ENCODE data around the gene OR2C1.

Gene OR2C1

DNA sequence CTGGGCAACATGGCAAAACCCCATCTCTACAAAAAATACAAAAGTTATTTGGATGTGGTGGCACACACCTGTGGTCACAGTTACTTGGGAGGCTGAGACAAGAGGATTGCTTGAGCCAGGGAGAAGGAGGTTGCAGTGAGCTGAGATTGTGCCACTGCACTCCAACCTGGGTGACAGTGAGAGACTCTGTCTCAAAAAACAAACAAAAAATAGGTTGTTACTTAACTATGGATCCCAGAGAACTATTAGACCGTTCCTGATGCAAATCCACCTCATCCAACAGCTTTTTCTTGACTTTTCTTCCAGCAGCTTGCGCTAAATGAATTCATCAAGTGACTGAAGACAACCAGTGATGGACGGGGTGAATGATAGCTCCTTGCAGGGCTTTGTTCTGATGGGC is at the start of gene OR2C1:
Gene OR2C1 (plus strand): TSS at position 301 of the 400 bp plus-strand sequence. CDS start 52 bp downstream, at position 353.
- TF ChIP-seq, protein P1, sequence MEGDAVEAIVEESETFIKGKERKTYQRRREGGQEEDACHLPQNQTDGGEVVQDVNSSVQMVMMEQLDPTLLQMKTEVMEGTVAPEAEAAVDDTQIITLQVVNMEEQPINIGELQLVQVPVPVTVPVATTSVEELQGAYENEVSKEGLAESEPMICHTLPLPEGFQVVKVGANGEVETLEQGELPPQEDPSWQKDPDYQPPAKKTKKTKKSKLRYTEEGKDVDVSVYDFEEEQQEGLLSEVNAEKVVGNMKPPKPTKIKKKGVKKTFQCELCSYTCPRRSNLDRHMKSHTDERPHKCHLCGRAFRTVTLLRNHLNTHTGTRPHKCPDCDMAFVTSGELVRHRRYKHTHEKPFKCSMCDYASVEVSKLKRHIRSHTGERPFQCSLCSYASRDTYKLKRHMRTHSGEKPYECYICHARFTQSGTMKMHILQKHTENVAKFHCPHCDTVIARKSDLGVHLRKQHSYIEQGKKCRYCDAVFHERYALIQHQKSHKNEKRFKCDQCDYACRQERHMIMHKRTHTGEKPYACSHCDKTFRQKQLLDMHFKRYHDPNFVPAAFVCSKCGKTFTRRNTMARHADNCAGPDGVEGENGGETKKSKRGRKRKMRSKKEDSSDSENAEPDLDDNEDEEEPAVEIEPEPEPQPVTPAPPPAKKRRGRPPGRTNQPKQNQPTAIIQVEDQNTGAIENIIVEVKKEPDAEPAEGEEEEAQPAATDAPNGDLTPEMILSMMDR (IDR thresholded peaks at IDR 0.05; ENCODE audit: extremely low read depth, insufficient read depth, missing control alignments): no peak
- no peak for DNase-seq (ENCODE audit: low spot score)
- in situ Hi-C loops (cut with MboI; ENCODE audit: low pct_unique_long_range_greater_than_20kb, low sequenced_read_pairs, unreplicated experiment): no loop called here

DNA sequence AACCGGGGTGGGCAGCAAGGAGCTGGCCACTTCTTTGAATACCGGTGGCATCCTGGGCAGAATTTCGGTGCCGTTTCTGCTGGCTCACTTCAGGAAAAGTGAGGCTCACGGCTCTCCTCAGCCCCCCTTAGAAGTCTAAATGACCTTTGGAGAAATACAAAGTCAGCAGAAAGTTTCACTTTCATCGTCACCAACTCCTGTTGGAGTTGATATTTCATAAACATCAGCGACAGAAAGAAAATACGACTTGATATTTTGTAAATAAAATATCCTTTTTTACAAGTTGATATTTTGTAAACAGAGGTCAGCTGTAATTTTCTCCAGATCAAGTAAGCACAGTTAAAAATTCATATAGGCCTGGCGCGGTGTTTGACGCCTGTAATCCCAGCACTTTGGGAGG is 49.6 kb upstream of the OR2C1 start:
- in situ Hi-C loops (cut with MboI; ENCODE audit: low pct_unique_long_range_greater_than_20kb, low sequenced_read_pairs, unreplicated experiment): no loop called here
- DNase-seq (ENCODE audit: low spot score): no peak
- TF ChIP-seq, protein P1 (IDR thresholded peaks at IDR 0.05; ENCODE audit: extremely low read depth, insufficient read depth, missing control alignments): no peak

DNA sequence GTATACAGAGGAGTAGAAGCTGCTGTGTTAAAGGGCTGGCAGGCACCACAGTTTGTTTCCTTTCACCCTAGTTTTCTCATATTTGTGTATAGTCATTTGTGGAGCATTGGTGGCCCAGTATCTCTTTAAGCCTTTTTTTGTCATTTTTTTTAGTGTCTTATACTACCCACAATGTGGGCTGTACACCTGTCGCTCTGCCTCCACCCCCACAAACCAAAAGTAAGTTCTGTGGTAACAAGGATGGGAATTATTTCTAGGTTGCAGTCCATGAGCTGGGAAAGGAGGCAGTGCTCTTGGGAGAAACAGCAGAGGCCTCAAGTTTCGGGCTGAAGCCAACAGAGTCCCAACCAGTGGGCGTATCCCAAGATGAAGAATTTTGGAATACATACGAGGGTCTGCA is 44.2 kb upstream of the OR2C1 start:
- no peak for DNase-seq (ENCODE audit: low spot score)
- in situ Hi-C loops (cut with MboI; ENCODE audit: low pct_unique_long_range_greater_than_20kb, low sequenced_read_pairs, unreplicated experiment): no loop called here
- TF ChIP-seq, protein P1 (IDR thresholded peaks at IDR 0.05; ENCODE audit: extremely low read depth, insufficient read depth, missing control alignments): no peak

DNA sequence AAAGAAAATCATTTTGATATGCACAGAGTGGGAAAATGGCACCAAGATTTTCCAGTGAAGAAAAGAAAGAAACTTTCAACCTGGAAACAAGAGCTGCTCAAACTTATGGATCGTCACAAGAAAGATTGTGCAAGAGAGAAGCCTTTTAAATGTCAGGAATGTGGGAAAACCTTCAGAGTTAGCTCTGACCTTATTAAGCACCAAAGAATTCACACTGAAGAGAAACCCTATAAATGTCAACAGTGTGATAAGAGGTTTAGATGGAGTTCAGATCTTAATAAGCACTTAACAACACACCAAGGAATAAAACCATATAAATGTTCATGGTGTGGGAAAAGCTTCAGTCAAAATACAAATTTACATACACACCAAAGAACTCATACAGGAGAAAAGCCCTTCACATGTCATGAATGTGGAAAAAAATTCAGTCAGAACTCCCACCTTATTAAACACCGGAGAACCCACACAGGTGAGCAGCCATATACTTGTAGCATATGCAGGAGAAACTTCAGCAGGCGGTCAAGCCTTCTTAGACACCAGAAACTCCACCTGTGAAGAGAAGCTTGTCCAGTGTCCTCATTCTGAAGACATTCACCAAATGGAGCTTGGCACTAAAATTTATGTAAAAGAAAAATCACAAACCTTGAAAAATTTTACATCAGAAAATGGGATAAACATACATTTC is 38.2 kb upstream of the OR2C1 start:
- DNase-seq (ENCODE audit: low spot score): no peak
- TF ChIP-seq, protein P1 (IDR thresholded peaks at IDR 0.05; ENCODE audit: extremely low read depth, insufficient read depth, missing control alignments): no peak
- in situ Hi-C loops (cut with MboI; ENCODE audit: low pct_unique_long_range_greater_than_20kb, low sequenced_read_pairs, unreplicated experiment): no loop called here

DNA sequence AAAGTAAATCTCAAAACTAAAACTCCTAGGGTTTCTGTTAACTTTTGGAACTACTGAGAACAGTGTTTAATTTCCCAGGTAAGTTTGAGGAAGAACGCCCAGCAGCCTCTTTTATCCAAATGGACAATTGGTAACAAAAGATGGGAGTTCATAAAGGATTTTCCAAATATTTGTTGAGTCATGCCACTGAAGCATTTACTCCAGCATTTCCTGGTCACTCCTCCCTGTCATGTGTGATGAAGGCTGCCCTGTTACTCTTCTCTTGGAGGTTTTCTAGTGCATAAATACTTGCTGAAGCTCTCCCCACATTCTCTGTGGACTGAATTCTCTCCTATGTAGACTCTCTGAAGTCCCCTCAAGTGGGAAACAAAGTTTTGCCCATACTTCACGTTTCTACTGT is 33.9 kb upstream of the OR2C1 start:
- in situ Hi-C loops (cut with MboI; ENCODE audit: low pct_unique_long_range_greater_than_20kb, low sequenced_read_pairs, unreplicated experiment): no loop called here
- TF ChIP-seq, protein P1 (IDR thresholded peaks at IDR 0.05; ENCODE audit: extremely low read depth, insufficient read depth, missing control alignments): no peak
- DNase-seq (ENCODE audit: low spot score): no peak

DNA sequence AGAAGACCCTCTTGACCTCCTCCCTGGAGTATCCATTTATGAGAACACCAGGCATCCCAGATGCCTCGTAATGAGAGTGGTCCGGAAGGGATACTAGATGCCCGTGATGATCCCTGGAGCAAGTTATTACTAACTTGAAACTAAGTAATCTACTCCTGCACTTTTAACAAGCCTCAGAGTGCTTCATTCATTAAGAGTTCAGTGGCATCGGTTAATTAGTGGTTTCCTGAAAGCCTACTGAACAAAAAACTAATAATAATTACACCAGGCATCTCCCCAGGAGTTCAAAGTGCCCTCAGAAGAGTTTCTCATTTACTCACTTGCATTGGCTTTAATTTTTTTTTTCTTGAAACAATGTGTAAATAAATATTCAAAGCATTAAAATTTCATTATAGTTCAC is 28.2 kb upstream of the OR2C1 start:
- DNase-seq (ENCODE audit: low spot score): no peak
- TF ChIP-seq, protein P1 (IDR thresholded peaks at IDR 0.05; ENCODE audit: extremely low read depth, insufficient read depth, missing control alignments): no peak
- in situ Hi-C loops (cut with MboI; ENCODE audit: low pct_unique_long_range_greater_than_20kb, low sequenced_read_pairs, unreplicated experiment): no loop called here
